D721Med (cell line): Measurements from ENCODE around the gene MEIS1.

Experiments used
- DNase-seq: peaks from one replicate; pipeline ENCODE4 v3.0.0; 2011; ENCODE audit warnings: low spot score; ENCODE audit not compliant: insufficient read length
- FAIRE-seq: peaks from 2 replicates; lab custom pipeline; 2011; peaks lifted over from hg19 to GRCh38; lab: Jason Lieb, UNC
- CTCF ChIP-seq: IDR thresholded peaks from 2 replicates; pipeline ENCODE4 v1.5.1; 2012; ENCODE audit warnings: mild to moderate bottlenecking, control low read depth; ENCODE audit not compliant: insufficient read depth; ENCODE audit errors: missing control alignments

Gene MEIS1

GRCh38 chr2:66594001-66594400 lies 159.1 kb downstream of the MEIS1 start:
- no peak for TF ChIP-seq CTCF
- DNase-seq (no peak), FAIRE-seq (no peak)

GRCh38 chr2:66595556-66595955 lies 160.6 kb downstream of the MEIS1 start:
- no peak for TF ChIP-seq CTCF
- no peak for FAIRE-seq

GRCh38 chr2:66596256-66596655 lies 161.3 kb downstream of the MEIS1 start:
- FAIRE-seq (no peak), DNase-seq (no peak)
- TF ChIP-seq CTCF: no peak

More at GRCh38 chr2:66595556-66595955, 160.6 kb downstream of the MEIS1 start:
- DNase-seq: no peak

GRCh38 chr2:66601624-66602023 lies 166.7 kb downstream of the MEIS1 start:
- TF ChIP-seq CTCF: no peak
- DNase-seq (no peak), FAIRE-seq (no peak)

GRCh38 chr2:66602341-66602740 lies 167.4 kb downstream of the MEIS1 start:
- no peak for TF ChIP-seq CTCF
- no peak for DNase-seq
- peak; percentile 48 for FAIRE-seq

- no peak for TF ChIP-seq CTCF
- DNase-seq (no peak), FAIRE-seq (no peak)
These were observed 169.4 kb downstream of the MEIS1 start for GRCh38 chr2:66604326-66604725.

GRCh38 chr2:66604976-66605375 lies 170.1 kb downstream of the MEIS1 start:
- FAIRE-seq (no peak), DNase-seq (no peak)
- no peak for TF ChIP-seq CTCF
